ENCODE measurements around the gene CT45A9.

GRCh38 chrX:135910251-135910650 is 38.6 kb upstream of the CT45A9 start:
- TF ChIP-seq CTCF (IDR thresholded peaks at IDR 0.05; ENCODE audit: poor library complexity, severe bottlenecking), result no peak
- no peak for TF ChIP-seq REST (IDR thresholded peaks at IDR 0.05; ENCODE audit: borderline replicate concordance)
- no peak for TF ChIP-seq EZH2 (IDR thresholded peaks at IDR 0.05; ENCODE audit: borderline replicate concordance, insufficient read depth, low read length, poor library complexity, severe bottlenecking)
